COR-L47 (cell line): ENCODE data around the gene ABCA5.
"Not testable (repeated sequence)": the region's sequence is repeated elsewhere in the genome, so short reads cannot be mapped to it uniquely, and the experiment has no call there.

Experiments
- DNase-seq: peaks from one replicate; lab custom pipeline; 2025; lab: John Stamatoyannopoulos, UW

ABCA5 gene

DNA sequence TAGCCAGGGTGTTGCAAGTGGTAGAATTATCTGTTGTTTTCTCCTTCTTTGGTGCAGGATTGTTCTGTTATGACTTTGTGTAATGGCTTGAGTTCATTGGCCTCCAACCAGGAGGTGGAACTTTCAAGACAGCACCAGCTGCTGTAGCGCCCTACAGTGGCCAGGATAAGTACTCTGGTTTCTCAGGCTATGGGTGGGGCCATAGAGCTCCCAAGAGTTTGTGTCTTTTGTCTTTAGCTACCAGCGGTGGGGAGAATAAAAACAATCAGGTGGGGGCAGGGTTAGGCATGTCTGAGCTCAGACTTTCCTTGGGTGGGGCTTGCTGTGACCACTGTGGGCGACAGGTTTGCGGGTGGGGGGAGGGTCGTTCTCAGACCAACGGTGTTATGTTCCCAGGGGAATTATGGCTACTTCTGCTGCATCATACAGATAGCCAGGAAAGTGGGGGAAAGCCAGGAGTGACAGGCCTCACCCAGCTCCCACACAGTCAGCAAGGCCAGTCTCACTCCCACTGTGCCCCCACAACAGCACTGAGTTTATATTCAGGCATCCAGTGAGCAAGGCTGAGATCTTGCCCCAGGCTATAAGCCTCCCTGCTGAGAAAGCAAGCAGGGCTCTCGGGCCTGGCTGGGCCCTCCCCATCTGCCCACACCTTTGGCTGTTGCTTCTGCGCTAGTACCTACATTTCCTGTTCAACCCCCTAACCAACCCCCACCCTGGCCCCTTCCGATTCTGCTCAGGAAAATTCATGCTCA, 113.7 kb downstream of the ABCA5 start:
- DNase-seq = peak; percentile 1

DNA sequence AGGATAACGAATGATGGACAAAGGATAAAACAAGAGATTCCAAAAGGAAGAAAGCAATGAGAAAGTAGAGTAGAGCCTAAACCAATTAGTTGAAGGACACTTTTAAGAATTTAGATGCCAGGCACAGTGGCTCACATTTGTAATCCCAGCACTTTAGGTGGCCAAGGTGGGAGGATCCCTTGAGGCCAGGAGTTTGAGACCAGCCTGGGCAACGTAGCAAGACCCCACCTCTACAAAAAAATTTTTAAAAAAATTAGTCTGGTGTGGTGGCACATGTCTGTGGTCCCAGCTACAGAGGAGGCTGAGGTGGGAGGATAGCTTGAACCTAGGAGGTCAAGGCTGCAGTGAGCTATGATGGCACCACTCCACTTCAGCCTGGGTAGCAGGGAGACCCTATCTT, 118.3 kb downstream of the ABCA5 start:
- no peak for DNase-seq

DNA sequence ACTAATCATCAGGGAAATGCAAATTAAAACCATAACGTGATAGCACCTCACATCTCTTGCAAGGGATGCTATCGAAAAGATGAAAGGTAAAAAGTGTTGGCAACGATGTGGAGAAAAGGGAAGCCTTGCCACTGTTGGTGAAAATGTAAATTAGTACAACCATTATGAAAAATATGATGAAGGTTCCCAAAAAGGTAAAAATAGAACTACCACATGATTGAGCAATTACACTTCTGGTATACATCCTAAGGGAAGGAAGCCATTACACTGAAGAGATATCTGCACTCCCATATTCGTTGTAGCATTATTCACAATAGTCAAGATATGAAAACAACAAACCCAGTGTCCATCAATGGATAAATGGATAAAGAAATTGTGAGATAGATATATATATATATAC, 119.8 kb downstream of the ABCA5 start:
- no peak for DNase-seq

DNA sequence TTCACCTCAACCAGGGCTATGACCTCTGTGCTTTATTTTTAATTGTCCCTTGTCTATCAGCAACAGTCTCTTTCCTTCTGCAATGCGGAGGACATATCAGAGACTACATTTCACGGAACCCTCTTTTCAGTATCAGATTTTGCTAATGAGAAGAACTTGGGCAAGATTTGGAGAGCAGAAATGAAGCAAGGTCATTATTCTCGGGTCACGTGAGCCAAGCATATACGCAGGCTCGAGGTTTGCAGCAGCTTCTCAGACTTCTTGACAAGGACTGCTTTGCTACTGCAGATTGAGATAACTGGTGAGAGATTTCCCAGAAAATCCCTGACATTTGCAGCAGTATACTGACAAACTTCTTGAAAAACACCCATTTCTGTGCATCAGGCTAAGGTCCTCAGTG, 128.7 kb downstream of the ABCA5 start:
- DNase-seq = no peak

DNA sequence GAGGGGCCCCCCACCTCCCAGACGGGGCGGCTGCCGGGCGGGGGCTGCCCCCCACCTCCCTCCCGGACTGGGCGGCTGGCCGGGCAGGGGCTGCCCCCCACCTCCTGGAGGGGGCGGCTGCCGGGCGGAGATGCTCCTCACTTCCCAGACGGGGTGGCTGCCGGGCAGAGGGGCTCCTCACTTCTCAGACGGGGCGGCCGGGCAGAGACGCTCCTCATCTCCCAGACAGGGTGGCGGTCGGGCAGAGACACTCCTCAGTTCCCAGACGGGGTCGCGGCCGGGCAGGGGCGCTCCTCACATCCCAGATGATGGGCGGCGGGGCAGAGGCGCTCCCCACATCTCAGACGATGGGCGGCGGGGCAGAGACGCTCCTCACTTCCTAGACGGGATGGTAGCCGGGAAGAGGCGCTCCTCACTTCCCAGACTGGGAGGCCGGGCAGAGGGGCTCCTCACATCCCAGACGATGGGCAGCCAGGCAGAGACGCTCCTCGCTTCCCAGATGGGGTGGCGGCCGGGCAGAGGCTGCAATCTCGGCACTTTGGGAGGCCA, 130.8 kb downstream of the ABCA5 start:
- DNase-seq = not testable (repeated sequence)
